NB4 (cell line): Measurements from ENCODE around the gene ISOC1.

Experiments used
- TF ChIP-seq, protein P1 (sequence below): IDR thresholded peaks from one replicate; pipeline ENCODE4 v1.5.1; 2012; ENCODE audit warnings: low read depth, low read length
- TF ChIP-seq, protein P2 (sequence below): IDR thresholded peaks from 2 replicates; pipeline ENCODE4 v1.6.1; 2011; ENCODE audit warnings: low read depth, low read length

DNA sequence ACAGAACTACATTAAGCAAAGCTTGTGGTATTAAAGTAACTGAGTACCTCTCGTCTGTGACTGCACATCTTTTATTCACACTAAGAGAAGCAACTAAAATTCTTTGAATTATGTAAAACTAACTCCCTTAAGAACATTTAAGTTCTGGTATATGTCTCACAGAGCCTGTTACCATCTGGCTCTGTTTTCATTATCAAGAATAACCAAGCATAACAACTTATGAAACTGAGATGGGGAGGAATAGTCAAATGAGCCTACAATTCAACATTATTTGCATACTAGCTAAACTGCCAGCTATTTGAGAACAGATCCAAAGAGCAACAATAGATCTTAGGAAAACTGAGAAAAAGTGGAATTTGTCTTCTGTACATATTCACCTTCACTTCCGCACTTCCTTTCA lies 25.3 kb upstream of the ISOC1 start:
- TF ChIP-seq, protein P1, sequence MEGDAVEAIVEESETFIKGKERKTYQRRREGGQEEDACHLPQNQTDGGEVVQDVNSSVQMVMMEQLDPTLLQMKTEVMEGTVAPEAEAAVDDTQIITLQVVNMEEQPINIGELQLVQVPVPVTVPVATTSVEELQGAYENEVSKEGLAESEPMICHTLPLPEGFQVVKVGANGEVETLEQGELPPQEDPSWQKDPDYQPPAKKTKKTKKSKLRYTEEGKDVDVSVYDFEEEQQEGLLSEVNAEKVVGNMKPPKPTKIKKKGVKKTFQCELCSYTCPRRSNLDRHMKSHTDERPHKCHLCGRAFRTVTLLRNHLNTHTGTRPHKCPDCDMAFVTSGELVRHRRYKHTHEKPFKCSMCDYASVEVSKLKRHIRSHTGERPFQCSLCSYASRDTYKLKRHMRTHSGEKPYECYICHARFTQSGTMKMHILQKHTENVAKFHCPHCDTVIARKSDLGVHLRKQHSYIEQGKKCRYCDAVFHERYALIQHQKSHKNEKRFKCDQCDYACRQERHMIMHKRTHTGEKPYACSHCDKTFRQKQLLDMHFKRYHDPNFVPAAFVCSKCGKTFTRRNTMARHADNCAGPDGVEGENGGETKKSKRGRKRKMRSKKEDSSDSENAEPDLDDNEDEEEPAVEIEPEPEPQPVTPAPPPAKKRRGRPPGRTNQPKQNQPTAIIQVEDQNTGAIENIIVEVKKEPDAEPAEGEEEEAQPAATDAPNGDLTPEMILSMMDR: no peak
- TF ChIP-seq, protein P2, sequence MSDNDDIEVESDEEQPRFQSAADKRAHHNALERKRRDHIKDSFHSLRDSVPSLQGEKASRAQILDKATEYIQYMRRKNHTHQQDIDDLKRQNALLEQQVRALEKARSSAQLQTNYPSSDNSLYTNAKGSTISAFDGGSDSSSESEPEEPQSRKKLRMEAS: no peak
